SJCRH30 (cell line): ENCODE data around the gene NEU3. TPM values are rescaled to one million over a fixed set of nuclear protein-coding genes. Genes with fewer than 3 reads are reported as not detected.

Source experiments
- DNase-seq, 2 experiments: peaks; one replicate each; pipeline ENCODE4 v3.0.0-alpha.2; 2015 to 2020
- H3K27ac ChIP-seq: fragments of 250-450 bp; sonication (Bioruptor Pico); 2 replicates; pipeline ENCODE4 v1.5.1; 2020; ENCODE audit warnings: mild to moderate bottlenecking, moderate library complexity
- H3K27me3 ChIP-seq: fragments of 250-450 bp; sonication (Bioruptor Pico); 2 replicates; pipeline ENCODE4 v1.5.1; 2020; ENCODE audit warnings: mild to moderate bottlenecking, moderate library complexity
- H3K36me3 ChIP-seq: fragments of 250-450 bp; sonication (Bioruptor Pico); 2 replicates; pipeline ENCODE4 v1.5.1; 2020; ENCODE audit warnings: mild to moderate bottlenecking, moderate library complexity
- H3K4me1 ChIP-seq: fragments of 250-450 bp; sonication (Bioruptor Pico); 2 replicates; pipeline ENCODE4 v1.5.1; 2020; ENCODE audit warnings: mild to moderate bottlenecking, moderate library complexity
- H3K4me3 ChIP-seq: fragments of 250-450 bp; sonication (Bioruptor Pico); 2 replicates; pipeline ENCODE4 v1.5.1; 2020; ENCODE audit warnings: mild to moderate bottlenecking, moderate library complexity
- H3K9me3 ChIP-seq: fragments of 250-450 bp; sonication (Bioruptor Pico); replicated peaks from 2 replicates; pipeline ENCODE4 v1.5.1; 2020; ENCODE audit warnings: mild to moderate bottlenecking, moderate library complexity
- total RNA-seq: library from RNA; depleted of rRNA; stranded (reverse); fragments of >200 nt; shearing (Covaris generic); gene quantifications from 2 replicates; pipeline ENCODE4 v1.2.3, GENCODE V29; 2014; rRNA removed

The NEU3 gene
- 10.4 and 10.8 TPM in 2 replicates for total RNA-seq

DNA sequence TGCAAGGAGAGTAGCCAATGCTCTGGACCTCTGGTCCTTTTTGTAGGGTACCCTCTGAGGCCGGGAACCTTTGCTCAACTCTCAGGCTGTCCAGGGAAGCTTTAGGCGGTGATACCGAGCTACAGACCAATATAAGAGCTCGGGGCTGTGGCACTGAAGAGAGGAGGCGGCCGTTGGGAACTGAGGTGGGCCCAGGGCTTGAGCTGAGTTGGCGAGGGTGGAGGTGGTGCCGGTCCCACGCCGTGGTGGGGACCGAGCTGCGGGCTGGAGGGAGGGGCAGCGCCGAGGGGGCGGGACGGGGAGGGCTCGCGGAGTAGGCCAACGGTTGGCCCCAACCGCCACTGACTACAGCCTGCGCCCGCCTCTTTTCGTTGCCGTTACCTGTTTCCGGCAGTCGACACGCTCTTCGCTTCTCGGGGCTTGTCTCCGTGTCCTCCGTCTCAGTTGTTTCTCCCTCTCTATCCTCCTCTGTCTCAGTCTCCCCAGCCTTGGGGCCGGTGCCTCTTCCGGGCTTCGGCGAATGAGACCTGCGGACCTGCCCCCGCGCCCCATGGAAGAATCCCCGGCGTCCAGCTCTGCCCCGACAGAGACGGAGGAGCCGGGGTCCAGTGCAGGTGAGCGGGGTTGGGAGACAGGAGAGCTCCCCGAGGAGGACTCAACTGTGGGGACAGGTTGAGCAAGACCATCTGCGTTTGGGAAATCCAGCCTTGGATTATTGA is at the start of gene NEU3:
TSS of gene NEU3 (plus strand) at position 393 of the 719 bp plus-strand sequence. CDS start at position 521, 128 bp downstream.
- no peaks in the 10 kb centered on the region for H3K4me1 ChIP-seq
- no peaks in the 10 kb centered on the region for H3K27me3 ChIP-seq
- H3K4me3 ChIP-seq, result peak within 1 kb of the TSS; percentile 79
- no peaks in the 10 kb centered on the region for H3K36me3 ChIP-seq
- DNase-seq, result peak; percentile 87 to 90
- H3K9me3 ChIP-seq, result no peaks in the 10 kb centered on the region
- H3K27ac ChIP-seq, result peak within 1 kb of the TSS; percentile 21; the same call in 1 of the 2 replicates

GRCh38 chr11:74941492-74941891 is 47.2 kb upstream of the NEU3 start:
- Histone ChIP-seq H3K36me3 (peaks cover under 1% of the 10 kb centered on the region; the same call in 1 of the 2 replicates), H3K27me3 (no peaks in the 10 kb centered on the region)

DNA sequence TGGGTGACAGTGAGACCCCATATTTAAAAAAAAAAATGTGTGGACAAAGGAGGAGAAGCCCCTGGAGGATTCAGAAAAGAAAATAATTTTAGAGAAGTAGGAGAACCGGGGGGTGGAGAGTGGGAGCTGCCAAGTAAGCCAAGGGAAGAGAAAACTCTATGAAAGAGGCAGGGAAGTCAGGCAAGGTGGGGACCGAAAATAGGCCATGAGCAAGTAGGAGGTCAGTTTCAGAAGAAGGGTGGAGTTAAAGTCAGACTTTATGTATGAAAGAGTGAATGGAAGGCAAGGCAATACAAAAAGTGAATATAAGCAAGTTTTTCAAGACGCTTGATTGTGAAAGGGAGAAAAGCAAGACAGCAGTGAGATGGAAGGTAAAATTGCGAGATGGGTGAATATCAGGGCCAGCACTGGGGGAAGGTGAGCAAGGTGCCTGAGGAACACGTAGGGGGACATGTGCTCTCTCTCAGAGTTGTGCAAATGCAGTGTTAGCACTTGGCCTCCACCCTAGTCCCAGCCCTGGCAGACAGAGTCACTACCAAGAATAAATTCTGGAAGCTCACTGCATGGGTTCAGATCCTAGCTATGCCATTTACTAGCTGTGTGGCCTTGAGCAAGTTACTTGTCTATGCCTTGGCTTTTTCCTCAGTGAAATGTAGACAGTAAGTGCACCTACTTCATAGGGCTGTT is 46.5 kb upstream of the NEU3 start:
- DNase-seq, result no peak
- Histone ChIP-seq H3K9me3 (no peaks in the 10 kb centered on the region), H3K4me1 (no peaks in the 10 kb centered on the region), H3K4me3 (no peak overlapping the region), H3K27ac (no peak overlapping the region), H3K27me3 (no peaks in the 10 kb centered on the region), H3K36me3 (no peaks in the 10 kb centered on the region)

More at GRCh38 chr11:74941492-74941891, 47.2 kb upstream of the NEU3 start:
- no peaks in the 10 kb centered on the region for H3K4me1 ChIP-seq
- no peak overlapping the region for H3K4me3 ChIP-seq
- no peak for DNase-seq
- H3K9me3 ChIP-seq, result no peaks in the 10 kb centered on the region
- H3K27ac ChIP-seq, result no peak overlapping the region

DNA sequence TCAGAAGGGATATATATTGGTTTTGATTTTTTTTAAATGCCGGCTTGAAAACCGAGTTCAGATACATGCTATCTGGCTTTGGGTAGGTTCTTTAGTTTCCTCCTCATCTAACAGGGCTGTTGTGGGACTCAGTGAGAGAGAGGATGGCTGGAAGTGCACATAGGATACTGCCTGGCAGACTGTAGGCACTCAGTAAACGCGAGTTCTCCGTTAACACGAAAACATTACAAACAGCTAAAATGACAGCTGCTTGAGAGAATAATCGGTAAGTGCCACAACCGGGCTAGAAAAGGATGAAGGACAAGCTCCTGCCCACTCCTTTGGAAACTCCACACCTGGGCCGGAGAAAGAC is 40.2 kb upstream of the NEU3 start:
- Histone ChIP-seq H3K4me1 (peaks cover 5% of the 10 kb centered on the region; the same call in 1 of the 2 replicates), H3K27me3 (no peaks in the 10 kb centered on the region), H3K9me3 (no peaks in the 10 kb centered on the region), H3K4me3 (peak overlapping the region; percentile 94), H3K27ac (peak overlapping the region; percentile 89), H3K36me3 (peaks cover 11% of the 10 kb centered on the region)
- peak in 1 of 2 experiments; percentile 46 for DNase-seq

GRCh38 chr11:74948898-74949752 is 39.6 kb upstream of the NEU3 start, which contains the start of the genes SPCS2 and XRRA1:
SPCS2 (plus strand) TSS chr11:74949266; CDS start chr11:74949286, 20 bp downstream.
XRRA1 (minus strand) TSS chr11:74949091; CDS start chr11:74940878, 8,213 bp downstream.
- H3K27me3 ChIP-seq, result no peaks in the 10 kb centered on the region
- peak within 1 kb of the TSS; percentile 89 for H3K27ac ChIP-seq
- no peaks in the 10 kb centered on the region for H3K9me3 ChIP-seq
- H3K4me1 ChIP-seq, result peaks cover 5% of the 10 kb centered on the region; the same call in 1 of the 2 replicates
- peak within 1 kb of the TSS; percentile 94 for H3K4me3 ChIP-seq
- H3K36me3 ChIP-seq, result peaks cover 14% of the 10 kb centered on the region
- DNase-seq, result peak; percentile 97 to 98

GRCh38 chr11:74949753-74950137 is 39.0 kb upstream of the NEU3 start:
- Histone ChIP-seq H3K4me3 (peak overlapping the region; percentile 94), H3K4me1 (peaks cover 5% of the 10 kb centered on the region; the same call in 1 of the 2 replicates), H3K9me3 (no peaks in the 10 kb centered on the region), H3K27me3 (no peaks in the 10 kb centered on the region), H3K27ac (peak overlapping the region; percentile 89), H3K36me3 (peaks cover 17% of the 10 kb centered on the region)
- DNase-seq, result peak in 1 of 2 experiments; percentile 16

- Histone ChIP-seq H3K36me3 (peaks cover 17% of the 10 kb centered on the region), H3K4me3 (peak overlapping the region; percentile 94), H3K27ac (no peak overlapping the region), H3K9me3 (no peaks in the 10 kb centered on the region), H3K4me1 (peaks cover 5% of the 10 kb centered on the region; the same call in 1 of the 2 replicates), H3K27me3 (no peaks in the 10 kb centered on the region)
- DNase-seq, result no peak
Observed at GRCh38 chr11:74950374-74950969, 38.3 kb upstream of the NEU3 start.

DNA sequence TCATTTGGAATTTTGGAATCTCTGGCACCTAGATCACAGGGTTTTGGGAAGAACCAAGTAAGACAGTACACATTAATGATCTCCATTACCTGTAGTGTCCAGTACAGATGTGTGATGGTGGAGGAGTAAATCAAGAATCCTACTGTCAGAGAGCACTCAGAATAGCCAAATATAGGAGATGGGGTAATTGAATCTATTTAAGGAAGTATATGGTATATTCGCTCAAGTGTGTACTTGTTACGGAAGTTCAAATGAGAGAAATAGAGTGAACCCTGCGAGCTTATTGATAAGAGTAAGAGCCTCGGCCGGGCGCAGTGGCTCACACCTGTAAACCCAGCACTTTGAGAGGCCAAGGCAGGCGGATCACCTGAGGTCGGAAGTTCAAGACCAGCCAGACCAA is 37.5 kb upstream of the NEU3 start:
- Histone ChIP-seq H3K36me3 (peaks cover 17% of the 10 kb centered on the region), H3K4me3 (no peak overlapping the region), H3K9me3 (no peaks in the 10 kb centered on the region), H3K27me3 (no peaks in the 10 kb centered on the region), H3K27ac (no peak overlapping the region), H3K4me1 (peaks cover 5% of the 10 kb centered on the region; the same call in 1 of the 2 replicates)
- no peak for DNase-seq

DNA sequence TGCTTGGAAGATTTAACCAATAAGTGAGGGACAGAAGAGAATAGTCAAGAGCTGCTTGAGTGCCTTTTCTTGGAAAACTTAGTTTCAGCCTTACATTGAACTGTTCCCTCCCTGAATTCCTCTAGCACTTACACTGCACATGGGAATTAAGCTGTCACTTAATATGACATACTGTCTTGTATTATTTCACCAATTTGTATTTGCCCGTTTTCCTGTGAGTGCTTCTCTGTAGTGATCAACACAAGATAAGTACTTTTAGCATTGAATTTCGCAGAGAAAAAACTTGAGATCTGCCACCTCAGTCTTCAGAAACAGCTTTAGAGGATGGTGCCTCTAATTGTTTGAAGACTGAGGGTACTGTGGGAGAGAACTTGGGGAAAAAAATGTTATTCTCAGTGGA is 36.0 kb upstream of the NEU3 start:
- H3K4me3 ChIP-seq, result no peak overlapping the region
- H3K9me3 ChIP-seq, result no peaks in the 10 kb centered on the region
- no peaks in the 10 kb centered on the region for H3K27me3 ChIP-seq
- no peak for DNase-seq
- no peak overlapping the region for H3K27ac ChIP-seq
- H3K4me1 ChIP-seq, result peaks cover 5% of the 10 kb centered on the region; the same call in 1 of the 2 replicates
- peaks cover 17% of the 10 kb centered on the region for H3K36me3 ChIP-seq

DNA sequence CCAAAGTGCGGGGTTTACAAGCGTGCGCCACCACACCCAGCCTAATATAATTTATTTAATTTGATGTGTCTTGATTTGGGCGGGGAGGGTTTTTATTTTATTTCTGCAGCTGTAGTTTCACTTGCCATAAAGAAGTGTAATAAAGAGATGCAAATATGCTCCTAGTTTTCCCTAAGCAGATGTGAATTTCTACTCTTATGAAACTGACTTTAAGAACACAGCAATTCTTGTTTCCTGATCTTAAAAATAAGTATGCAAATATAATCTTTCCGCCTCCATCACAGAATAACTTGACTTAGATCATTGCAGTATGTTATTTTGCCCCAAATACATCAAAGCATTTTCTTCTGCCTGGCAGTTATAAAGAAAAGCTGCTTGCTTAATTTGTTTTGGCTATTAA is 35.3 kb upstream of the NEU3 start:
- peaks cover 17% of the 10 kb centered on the region for H3K36me3 ChIP-seq
- DNase-seq, result no peak

GRCh38 chr11:74954199-74954598 is 34.5 kb upstream of the NEU3 start:
- Histone ChIP-seq H3K9me3 (no peaks in the 10 kb centered on the region), H3K27ac (no peak overlapping the region), H3K27me3 (no peaks in the 10 kb centered on the region), H3K4me3 (no peak overlapping the region), H3K36me3 (peaks cover 18% of the 10 kb centered on the region), H3K4me1 (peaks cover 5% of the 10 kb centered on the region; the same call in 1 of the 2 replicates)
- no peak for DNase-seq

More for the DNA sequence above, 35.3 kb upstream of the NEU3 start:
- Histone ChIP-seq H3K27ac (no peak overlapping the region), H3K9me3 (no peaks in the 10 kb centered on the region), H3K4me1 (peaks cover 5% of the 10 kb centered on the region; the same call in 1 of the 2 replicates), H3K27me3 (no peaks in the 10 kb centered on the region), H3K4me3 (no peak overlapping the region)

DNA sequence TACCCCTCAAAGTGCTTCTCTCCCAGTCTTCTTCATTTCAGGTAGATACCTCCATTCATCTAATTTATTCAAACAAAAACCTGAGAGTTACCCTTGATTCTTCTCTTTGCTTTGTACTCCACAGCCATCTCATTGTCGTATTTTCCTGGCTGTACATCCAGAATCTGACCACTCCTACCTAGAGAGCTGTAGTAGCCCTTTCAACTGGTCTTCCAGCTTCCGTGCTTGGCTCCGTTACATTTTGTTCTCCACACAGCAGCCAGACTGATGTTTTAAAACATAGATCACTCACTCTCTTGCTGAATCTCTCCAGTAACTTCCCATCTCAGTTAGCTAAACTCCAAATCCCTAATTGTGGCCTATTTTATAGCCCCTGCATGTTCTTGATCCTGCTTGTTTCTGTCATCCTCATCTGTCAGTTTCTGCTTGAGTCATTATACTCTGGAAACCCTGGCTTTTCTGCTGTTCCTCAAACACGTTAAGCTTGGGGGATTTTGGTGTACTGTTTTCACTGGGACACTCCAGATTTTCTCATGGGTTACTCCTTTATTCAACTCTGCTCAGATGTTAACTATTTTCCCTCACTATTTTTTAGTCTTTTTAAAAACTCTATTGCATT is 32.2 kb upstream of the NEU3 start:
- Histone ChIP-seq H3K27ac (no peak overlapping the region), H3K27me3 (no peaks in the 10 kb centered on the region), H3K9me3 (no peaks in the 10 kb centered on the region), H3K4me1 (no peaks in the 10 kb centered on the region), H3K36me3 (peaks cover 20% of the 10 kb centered on the region), H3K4me3 (no peak overlapping the region)
- DNase-seq, result no peak

GRCh38 chr11:74957937-74958629 is 30.6 kb upstream of the NEU3 start:
- Histone ChIP-seq H3K27ac (no peak overlapping the region), H3K36me3 (peaks cover 23% of the 10 kb centered on the region)
- DNase-seq, result no peak

More at GRCh38 chr11:74957937-74958629, 30.6 kb upstream of the NEU3 start:
- Histone ChIP-seq H3K27me3 (no peaks in the 10 kb centered on the region), H3K4me1 (no peaks in the 10 kb centered on the region), H3K9me3 (no peaks in the 10 kb centered on the region), H3K4me3 (no peak overlapping the region)
